AG10803 (cell line): ENCODE data around the gene C1orf56.
A peak's percentile ranks its signal among the peaks of the same experiment; 100 is the strongest.
"Not testable (repeated sequence)": the region's sequence is repeated elsewhere in the genome, so short reads cannot be mapped to it uniquely, and the experiment has no call there.

Experiments used
- DNase-seq: peaks from one replicate; pipeline ENCODE4 v3.0.0; 2010; ENCODE audit warnings: low read depth
- H3K4me3 ChIP-seq: 2 replicates; pipeline ENCODE4 v1.5.1; 2011; ENCODE audit warnings: mild to moderate bottlenecking, low read length, control low read depth
- CTCF ChIP-seq: conservative IDR thresholded peaks from 2 replicates; pipeline ENCODE4 v1.5.1; 2011; ENCODE audit warnings: mild to moderate bottlenecking, low read length, control low read depth, inconsistent platforms

Gene C1orf56

GRCh38 chr1:151070474-151071276, 23.1 kb downstream of the C1orf56 start, which contains the start of gene GABPB2:
GABPB2 (plus strand) TSS chr1:151070761; CDS start chr1:151088190, 17,429 bp downstream.
- peak; percentile 82 for TF ChIP-seq CTCF
- peak within 1 kb of the TSS; percentile 95 for H3K4me3 ChIP-seq

GRCh38 chr1:151072224-151072623, 24.7 kb downstream of the C1orf56 start:
- no peak for DNase-seq
- H3K4me3 ChIP-seq = no peak overlapping the region
- TF ChIP-seq CTCF = no peak

More at GRCh38 chr1:151070474-151071276, 23.1 kb downstream of the C1orf56 start, which contains the start of gene GABPB2:
- peak; percentile 98 for DNase-seq

GRCh38 chr1:151085953-151086559, 38.5 kb downstream of the C1orf56 start:
- no peak for DNase-seq
- no peak overlapping the region for H3K4me3 ChIP-seq
- TF ChIP-seq CTCF = no peak

GRCh38 chr1:151097426-151097825, 49.9 kb downstream of the C1orf56 start:
- DNase-seq = peak; percentile 9

GRCh38 chr1:151098126-151098525, 50.6 kb downstream of the C1orf56 start:
- no peak overlapping the region for H3K4me3 ChIP-seq
- DNase-seq = no peak
- no peak for TF ChIP-seq CTCF

More at GRCh38 chr1:151097426-151097825, 49.9 kb downstream of the C1orf56 start:
- H3K4me3 ChIP-seq = not testable (repeated sequence)
